ENCODE data around the gene KCNJ18. TPM values are rescaled to one million over a fixed set of nuclear protein-coding genes. Genes with fewer than 3 reads are reported as not detected.
"Not testable (repeated sequence)": the region's sequence is repeated elsewhere in the genome, so short reads cannot be mapped to it uniquely, and the experiment has no call there.

Gene KCNJ18
- total and polyA plus RNA-seq, 5 donors: not detected

DNA sequence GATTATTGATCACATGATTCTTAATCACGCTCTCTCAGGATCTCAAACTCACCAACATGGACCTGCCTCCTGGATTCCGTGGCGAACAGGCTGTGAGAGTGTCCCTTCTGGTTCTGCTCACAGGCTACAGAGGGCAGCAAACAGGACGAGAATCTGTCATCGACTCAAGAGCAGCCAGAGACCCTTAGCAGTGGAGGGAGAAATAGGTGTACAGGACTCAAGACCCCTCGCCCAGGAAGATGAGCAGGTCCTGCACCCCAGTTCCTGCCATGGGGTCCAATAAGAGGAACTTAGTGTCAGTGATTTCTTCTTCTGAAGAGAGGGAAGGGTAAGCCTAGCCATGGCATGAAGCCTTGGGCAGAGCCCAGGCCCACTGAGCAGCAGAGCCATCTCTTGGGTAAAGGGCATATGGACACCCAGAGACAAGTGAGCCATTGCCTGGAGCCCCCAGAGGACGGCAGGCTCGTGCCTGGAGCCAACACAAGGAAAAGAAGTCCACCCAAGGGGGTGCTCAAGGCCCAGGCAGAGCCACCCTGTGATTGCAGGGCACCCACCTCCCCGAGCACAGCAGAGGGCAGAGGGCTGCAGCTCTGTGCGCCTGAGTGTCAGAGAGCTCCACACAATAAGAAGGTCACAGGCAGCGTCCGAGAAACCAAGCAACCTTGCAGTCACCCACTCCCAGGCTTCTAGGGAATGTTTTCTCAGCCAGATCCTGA is 27.3 kb downstream of the KCNJ18 start:
- H3K27me3 ChIP-seq (ENCODE audit: control insufficient read depth, insufficient read depth); H3K4me3 ChIP-seq (ENCODE audit: low read length); H3K9me3 ChIP-seq (ENCODE audit: control insufficient read depth, low read length); H3K27ac ChIP-seq (ENCODE audit: low read length); intact Hi-C loops (cut with DNase I); H3K4me1 ChIP-seq (ENCODE audit: control insufficient read depth, insufficient read depth, low read length); DNase-seq: not testable (repeated sequence)
- peak in 1 of 2 donors; percentile 46 for ATAC-seq
- 59% methylated on average over 12 of the region's 12 CpGs for WGBS

DNA sequence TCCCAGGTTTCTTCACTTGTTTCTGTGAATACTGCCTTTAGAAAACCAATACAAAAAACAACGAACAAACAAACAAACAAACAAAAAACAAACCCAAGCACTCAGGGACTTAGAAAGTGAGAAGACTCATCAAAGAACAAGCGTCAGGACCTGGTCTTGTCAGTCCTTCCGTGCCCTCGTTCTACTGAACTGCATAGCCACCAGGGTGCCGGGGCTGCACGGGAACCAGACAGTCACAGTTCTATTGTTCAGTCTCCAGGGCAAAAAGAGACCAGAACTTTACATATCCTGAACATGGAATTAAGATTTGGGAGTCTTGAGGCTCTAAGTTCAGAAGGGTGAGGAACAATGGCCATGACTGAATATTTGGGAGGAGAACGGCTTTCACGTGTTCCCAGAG is 28.2 kb downstream of the KCNJ18 start:
- intact Hi-C loops (cut with DNase I); ATAC-seq; H3K27me3 ChIP-seq (ENCODE audit: control insufficient read depth, insufficient read depth); H3K9me3 ChIP-seq (ENCODE audit: control insufficient read depth, low read length); H3K27ac ChIP-seq (ENCODE audit: low read length); DNase-seq; H3K4me3 ChIP-seq (ENCODE audit: low read length); H3K4me1 ChIP-seq (ENCODE audit: control insufficient read depth, insufficient read depth, low read length): not testable (repeated sequence)
- 67% methylated on average over 8 of the region's 8 CpGs for WGBS

DNA sequence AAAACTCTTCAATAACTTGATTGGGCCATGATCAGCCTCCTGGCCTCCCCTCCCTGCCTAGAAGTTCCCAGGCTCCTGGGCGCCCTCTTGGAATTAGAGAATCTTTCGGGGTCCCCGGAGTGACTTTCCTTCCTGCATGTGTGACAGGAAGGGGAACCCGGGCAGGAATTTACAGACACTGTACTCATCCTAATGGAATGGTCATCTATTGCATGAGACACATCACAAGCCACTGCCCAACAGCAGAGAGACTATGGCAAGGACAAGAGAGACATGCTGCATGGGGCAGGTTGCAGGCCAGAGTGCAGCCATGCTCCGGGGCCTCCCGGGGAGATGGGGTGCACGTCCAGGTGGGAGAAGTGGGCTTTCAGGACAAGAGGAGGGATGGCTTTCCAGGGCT is 29.9 kb downstream of the KCNJ18 start:
- H3K9me3 ChIP-seq (ENCODE audit: control insufficient read depth, low read length); intact Hi-C loops (cut with DNase I); H3K4me1 ChIP-seq (ENCODE audit: control insufficient read depth, insufficient read depth, low read length); H3K27me3 ChIP-seq (ENCODE audit: control insufficient read depth, insufficient read depth); DNase-seq; H3K27ac ChIP-seq (ENCODE audit: low read length); H3K4me3 ChIP-seq (ENCODE audit: low read length); ATAC-seq: not testable (repeated sequence)
- 58% methylated on average over 7 of the region's 7 CpGs for WGBS

DNA sequence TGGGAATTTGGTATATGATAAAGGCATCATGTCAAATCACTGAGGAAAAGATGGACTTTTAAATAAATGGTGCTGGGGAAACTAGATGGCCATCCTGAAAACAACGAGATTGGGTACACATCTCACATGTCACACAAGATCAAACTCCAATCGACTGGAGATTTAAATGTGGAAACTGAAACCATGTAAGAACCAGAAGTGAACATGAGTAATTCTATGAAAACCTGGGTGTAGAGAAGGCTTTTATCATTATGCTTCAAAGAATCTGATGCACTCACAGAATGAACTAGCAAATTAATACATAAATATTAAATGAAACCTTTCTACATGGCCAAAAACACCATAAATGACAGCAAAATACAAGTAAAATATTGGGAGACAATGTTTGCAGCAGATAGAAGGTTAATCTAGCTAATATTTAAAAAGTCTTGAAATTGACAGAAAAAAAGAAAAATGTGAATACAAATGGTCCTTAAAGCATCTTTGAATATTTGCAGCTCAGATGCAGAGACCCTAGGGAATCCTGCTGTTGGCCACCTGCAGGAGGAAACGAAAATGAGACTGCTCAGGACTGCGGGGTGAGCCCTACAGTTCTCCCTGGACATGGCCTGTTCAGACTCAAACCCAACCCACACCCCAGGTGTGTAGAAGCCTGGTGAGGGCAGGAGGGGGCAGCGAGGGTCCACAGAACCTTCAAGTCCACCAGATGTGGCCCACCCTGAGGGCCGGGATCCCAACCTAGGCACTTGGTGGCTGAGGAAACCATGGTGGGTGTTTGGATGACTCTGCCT is 32.1 kb downstream of the KCNJ18 start:
- H3K4me3 ChIP-seq (ENCODE audit: low read length); DNase-seq; intact Hi-C loops (cut with DNase I); H3K4me1 ChIP-seq (ENCODE audit: control insufficient read depth, insufficient read depth, low read length); H3K27me3 ChIP-seq (ENCODE audit: control insufficient read depth, insufficient read depth); H3K9me3 ChIP-seq (ENCODE audit: control insufficient read depth, low read length); H3K27ac ChIP-seq (ENCODE audit: low read length): not testable (repeated sequence)
- peak in 1 of 2 donors; percentile 34 for ATAC-seq
- WGBS: 69% methylated on average over 5 of the region's 6 CpGs

DNA sequence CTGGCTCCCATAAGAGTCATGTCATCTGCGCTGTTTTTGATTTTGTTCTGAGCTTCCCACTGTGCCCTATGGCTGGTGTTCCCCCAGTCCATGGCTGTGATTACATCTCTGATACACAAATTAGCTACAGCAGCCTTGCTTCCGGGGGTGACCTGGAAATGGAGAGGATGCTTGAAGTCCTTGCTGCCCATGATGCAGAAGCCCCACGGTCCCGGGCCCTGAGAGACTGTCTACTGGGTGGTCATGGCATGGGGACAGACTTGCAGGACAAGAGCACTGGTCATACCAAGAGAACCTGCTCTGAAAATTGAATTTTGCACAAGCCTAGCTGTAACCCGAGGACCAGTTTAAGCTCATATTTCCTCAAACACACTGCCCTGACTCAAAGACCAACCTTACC is 38.8 kb downstream of the KCNJ18 start:
- ATAC-seq; H3K9me3 ChIP-seq (ENCODE audit: control insufficient read depth, low read length); DNase-seq; H3K27ac ChIP-seq (ENCODE audit: low read length); H3K4me1 ChIP-seq (ENCODE audit: control insufficient read depth, insufficient read depth, low read length); H3K4me3 ChIP-seq (ENCODE audit: low read length); intact Hi-C loops (cut with DNase I); H3K27me3 ChIP-seq (ENCODE audit: control insufficient read depth, insufficient read depth): not testable (repeated sequence)
- WGBS: 80% methylated on average over 5 of the region's 5 CpGs

DNA sequence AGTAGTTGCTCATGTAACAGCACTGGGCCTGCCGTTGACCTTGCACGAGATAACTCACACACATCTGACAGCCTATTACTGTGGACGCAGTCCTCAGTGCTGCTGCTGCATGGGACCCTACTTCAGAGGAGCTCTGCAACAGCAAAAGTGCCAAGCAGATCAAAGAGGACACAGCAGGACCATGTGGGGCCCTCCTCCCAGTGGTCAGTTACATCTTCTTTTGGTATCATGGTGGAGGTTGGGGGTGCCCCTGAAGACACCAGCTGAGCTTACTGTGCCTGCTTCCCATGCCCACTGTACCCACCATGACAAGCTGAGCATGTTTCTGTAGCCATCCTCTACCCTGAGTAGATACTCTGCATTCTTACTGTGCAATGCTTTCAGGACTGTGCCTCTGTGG is 41.6 kb downstream of the KCNJ18 start:
- DNase-seq; H3K4me3 ChIP-seq (ENCODE audit: low read length); H3K27ac ChIP-seq (ENCODE audit: low read length); H3K9me3 ChIP-seq (ENCODE audit: control insufficient read depth, low read length); intact Hi-C loops (cut with DNase I); H3K27me3 ChIP-seq (ENCODE audit: control insufficient read depth, insufficient read depth); ATAC-seq; H3K4me1 ChIP-seq (ENCODE audit: control insufficient read depth, insufficient read depth, low read length): not testable (repeated sequence)
- WGBS: 86% methylated on average over 3 of the region's 3 CpGs

DNA sequence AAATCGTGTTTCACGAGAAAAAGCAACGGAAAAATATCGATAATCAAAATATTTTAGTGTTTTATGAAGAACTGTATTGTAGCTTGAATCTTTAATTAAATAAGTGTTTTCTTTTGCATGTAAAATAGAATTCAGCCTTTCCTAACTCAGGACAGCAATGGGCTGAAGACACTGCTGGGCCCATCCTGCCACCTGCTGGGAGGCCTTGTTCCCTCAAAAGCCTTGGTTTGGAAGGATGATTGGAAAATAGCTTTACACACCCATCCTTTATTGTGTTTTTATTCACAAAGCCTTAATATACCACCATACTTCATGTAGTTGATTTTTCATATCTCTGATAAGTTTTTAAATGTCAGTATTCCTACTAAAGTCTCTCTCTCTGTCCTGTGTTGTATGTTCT is 43.5 kb downstream of the KCNJ18 start:
- DNase-seq; intact Hi-C loops (cut with DNase I); H3K27me3 ChIP-seq (ENCODE audit: control insufficient read depth, insufficient read depth); H3K4me1 ChIP-seq (ENCODE audit: control insufficient read depth, insufficient read depth, low read length); ATAC-seq; H3K9me3 ChIP-seq (ENCODE audit: control insufficient read depth, low read length); H3K4me3 ChIP-seq (ENCODE audit: low read length); H3K27ac ChIP-seq (ENCODE audit: low read length): not testable (repeated sequence)
- WGBS: 87% methylated on average over 4 of the region's 4 CpGs

DNA sequence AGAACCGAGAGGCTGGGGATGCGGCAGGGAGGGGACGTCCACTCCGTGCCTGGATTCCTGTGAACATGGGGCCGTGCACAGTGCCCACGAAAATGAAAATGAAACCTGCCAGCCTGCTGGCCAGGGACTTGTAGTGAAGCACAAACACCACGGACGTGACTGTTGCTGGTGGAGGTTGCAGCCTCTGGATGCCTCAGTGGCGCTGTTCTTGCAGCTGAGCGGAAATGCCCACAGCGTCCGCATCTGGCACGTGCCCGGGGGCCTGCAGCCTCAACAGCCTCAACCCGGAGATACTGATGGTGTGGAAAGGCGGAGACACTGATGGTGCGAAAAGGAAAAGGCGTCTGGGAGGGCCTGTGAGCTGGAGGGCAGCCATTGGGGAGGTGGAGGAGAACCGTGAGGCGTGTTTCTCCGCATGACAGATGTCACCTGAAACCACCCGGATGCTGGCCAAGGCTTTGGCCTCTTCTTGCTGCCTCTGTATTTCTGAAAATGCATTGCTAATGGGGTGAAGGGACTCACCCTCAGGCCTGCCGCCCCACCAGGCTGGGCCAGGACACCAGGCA is 44.8 kb downstream of the KCNJ18 start:
- H3K4me3 ChIP-seq (ENCODE audit: low read length); DNase-seq; H3K9me3 ChIP-seq (ENCODE audit: control insufficient read depth, low read length); H3K4me1 ChIP-seq (ENCODE audit: control insufficient read depth, insufficient read depth, low read length); intact Hi-C loops (cut with DNase I); ATAC-seq; H3K27ac ChIP-seq (ENCODE audit: low read length); H3K27me3 ChIP-seq (ENCODE audit: control insufficient read depth, insufficient read depth): not testable (repeated sequence)
- 81% methylated on average over 21 of the region's 23 CpGs for whole genome bisulfite sequencing

DNA sequence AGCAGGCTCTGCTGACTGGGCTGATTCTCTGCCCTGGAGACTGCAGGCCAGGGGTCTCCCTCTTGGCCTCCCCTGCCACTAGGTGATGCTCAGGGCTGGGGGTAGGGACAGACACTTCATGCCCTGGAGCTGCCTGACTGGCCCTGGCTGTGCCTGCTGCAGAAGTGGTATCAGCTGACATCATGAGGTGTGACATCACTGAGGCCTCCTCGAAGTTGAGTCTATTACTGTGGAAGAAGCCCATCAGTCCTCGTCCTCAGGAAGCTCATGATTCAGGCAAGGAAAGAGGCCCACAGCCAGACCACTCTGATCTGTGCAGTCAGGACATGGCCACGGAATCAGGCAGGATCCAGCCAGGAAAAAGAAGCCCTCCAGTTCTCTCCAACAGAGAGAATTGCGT is 45.9 kb downstream of the KCNJ18 start:
- intact Hi-C loops (cut with DNase I); DNase-seq; H3K4me3 ChIP-seq (ENCODE audit: low read length); H3K9me3 ChIP-seq (ENCODE audit: control insufficient read depth, low read length); H3K27ac ChIP-seq (ENCODE audit: low read length); ATAC-seq; H3K4me1 ChIP-seq (ENCODE audit: control insufficient read depth, insufficient read depth, low read length); H3K27me3 ChIP-seq (ENCODE audit: control insufficient read depth, insufficient read depth): not testable (repeated sequence)
- 64% methylated on average over 2 of the region's 4 CpGs for WGBS

DNA sequence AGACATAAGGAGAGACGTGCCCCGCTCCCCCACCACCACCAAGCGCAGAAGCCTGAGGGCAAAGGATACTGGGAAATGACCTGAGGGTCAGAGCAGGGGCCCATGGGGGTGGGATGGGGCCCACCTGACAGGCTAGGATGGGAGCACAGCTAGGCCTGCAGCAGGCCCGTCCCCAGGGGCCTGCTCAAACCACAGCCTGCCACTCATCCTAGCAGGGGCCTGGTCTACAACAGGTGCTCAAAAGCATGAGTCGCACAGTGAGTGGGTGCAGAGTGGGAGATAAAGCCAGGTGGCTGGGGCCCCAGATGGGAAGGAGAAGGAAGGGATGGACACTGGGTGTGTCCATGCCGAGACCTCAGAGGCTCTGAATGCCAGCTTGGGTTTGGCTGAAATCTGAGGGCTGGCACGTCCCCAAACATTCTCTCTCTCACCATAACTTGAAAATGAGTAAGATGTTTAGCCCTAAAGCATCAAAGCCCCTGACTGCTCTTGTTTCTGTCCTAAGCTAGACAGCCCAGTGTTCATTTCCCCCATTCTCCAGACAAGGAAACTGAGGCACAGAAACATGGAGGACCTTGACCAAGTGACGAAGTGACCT is 46.7 kb downstream of the KCNJ18 start:
- ATAC-seq; H3K9me3 ChIP-seq (ENCODE audit: control insufficient read depth, low read length); H3K27ac ChIP-seq (ENCODE audit: low read length); H3K4me3 ChIP-seq (ENCODE audit: low read length); H3K27me3 ChIP-seq (ENCODE audit: control insufficient read depth, insufficient read depth); DNase-seq; intact Hi-C loops (cut with DNase I); H3K4me1 ChIP-seq (ENCODE audit: control insufficient read depth, insufficient read depth, low read length): not testable (repeated sequence)
- WGBS: 76% methylated on average over 4 of the region's 8 CpGs

DNA sequence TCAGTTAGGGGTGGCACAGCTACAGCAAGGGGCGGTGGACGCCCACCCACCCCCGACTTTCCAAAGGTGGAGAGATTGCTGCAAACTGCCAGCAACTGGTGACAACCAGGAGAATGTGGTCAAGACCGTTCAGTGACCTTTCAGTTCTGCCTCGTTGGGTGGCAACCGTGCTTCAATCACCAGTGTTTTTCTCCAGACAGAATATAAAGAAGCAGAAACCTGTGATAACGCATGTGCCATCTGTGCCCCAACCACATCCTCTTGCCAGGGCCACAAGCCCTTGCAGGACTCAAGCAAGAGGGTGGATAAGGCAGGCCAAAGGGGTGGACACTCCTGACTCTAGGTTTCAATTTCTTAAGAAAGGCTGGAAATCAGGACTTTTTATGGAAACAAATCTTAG is 47.2 kb downstream of the KCNJ18 start:
- H3K4me1 ChIP-seq (ENCODE audit: control insufficient read depth, insufficient read depth, low read length); H3K27me3 ChIP-seq (ENCODE audit: control insufficient read depth, insufficient read depth); ATAC-seq; H3K9me3 ChIP-seq (ENCODE audit: control insufficient read depth, low read length); DNase-seq; H3K27ac ChIP-seq (ENCODE audit: low read length); H3K4me3 ChIP-seq (ENCODE audit: low read length); intact Hi-C loops (cut with DNase I): not testable (repeated sequence)
- WGBS: 69% methylated on average over 4 of the region's 7 CpGs

Data from right cardiac atrium (tissue), 5 donors.